Measurements from ENCODE around the gene PER2. TPM values are rescaled to one million over a fixed set of nuclear protein-coding genes. Genes with fewer than 3 reads are reported as not detected.

Gene PER2
- total and polyA plus RNA-seq, 2 of the 13 experiments (the other 11 are each of a cell fraction or from before 2014, with no cell fraction given): 5.1 to 9.4 TPM

GRCh38 chr2:238238766-238239542 lies 49.5 kb downstream of the PER2 start (continued):
- TF ChIP-seq CEBPZ (IDR thresholded peaks at IDR 0.05; ENCODE audit: low read length) (no peak), ZNF513 (CRISPR knock-in tag; conservative IDR thresholded peaks at IDR 0.05) (0 out of 2 replicates have a peak, but pooled peaks have one; percentile 46), TFE3 (CRISPR knock-in tag; IDR thresholded peaks at IDR 0.05) (peak; percentile 90), ZNF598 (CRISPR knock-in tag; IDR thresholded peaks at IDR 0.05; ENCODE audit: borderline replicate concordance) (peak; percentile 96; the same call in 1 of the 2 replicates), CHD2 (IDR thresholded peaks at IDR 0.05; ENCODE audit: low read depth, low read length) (no peak), DDIT3 (CRISPR knock-in tag; IDR thresholded peaks at IDR 0.05) (no peak), ZNF841 (CRISPR knock-in tag; IDR thresholded peaks at IDR 0.05; ENCODE audit: borderline replicate concordance) (peak; percentile 93), TBP (CRISPR knock-in tag; IDR thresholded peaks at IDR 0.05) (no peak), MAX (IDR thresholded peaks at IDR 0.05) (peak; percentile 100), MAZ (IDR thresholded peaks at IDR 0.05; ENCODE audit: borderline replicate concordance, low read depth, low read length) (no peak), MAZ (CRISPR knock-in tag; IDR thresholded peaks at IDR 0.05; ENCODE audit: low read depth) (peak; percentile 91), HHEX (CRISPR knock-in tag; IDR thresholded peaks at IDR 0.05) (no peak), ZNF430 (CRISPR knock-in tag; IDR thresholded peaks at IDR 0.05) (peak; percentile 63; the same call in 1 of the 2 replicates), RERE (CRISPR knock-in tag; IDR thresholded peaks at IDR 0.05; ENCODE audit: low read depth) (peak; percentile 63; the same call in 1 of the 2 replicates), MEIS1 (CRISPR knock-in tag; IDR thresholded peaks at IDR 0.05; ENCODE audit: borderline replicate concordance) (no peak), SMAD3 (CRISPR knock-in tag; IDR thresholded peaks at IDR 0.05) (0 out of 2 replicates have a peak, but pooled peaks have one; percentile 70)
